Breast epithelium (tissue), 4 donors: Measurements from ENCODE around the gene CCDC73. TPM values are rescaled to one million over a fixed set of nuclear protein-coding genes. Genes with fewer than 3 reads are reported as not detected.

Source experiments
- DNase-seq, 2 donors: peaks; one replicate each; pipeline ENCODE4 v3.0.0-alpha.2; 2019; ENCODE audit warnings: low spot score in 2 of 2
- H3K27ac ChIP-seq, 2 donors: fragments of 200-600 bp; sonication (generic) in 1 of 2; one replicate each; pipeline ENCODE4 v1.5.1; 2016 to 2019; ENCODE audit warnings: mild to moderate bottlenecking in 1 of 2
- H3K27me3 ChIP-seq, 2 donors: fragments of 200-600 bp; sonication (generic) in 1 of 2; one replicate each; pipeline versions ENCODE4 v1.5.1 to v1.6.0; 2017 to 2019; ENCODE audit warnings: control low read depth in 1 of 2, mild to moderate bottlenecking in 1 of 2
- H3K36me3 ChIP-seq: fragments of 200-600 bp; one replicate; pipeline ENCODE4 v1.5.1; 2019
- H3K4me1 ChIP-seq, 2 donors: fragments of 200-600 bp; sonication (generic); one replicate each; pipeline ENCODE4 v1.5.1; 2016 to 2019; ENCODE audit warnings: control low read depth in 1 of 2
- H3K4me3 ChIP-seq, 3 donors: fragments of 200-600 bp; sonication (generic); 1 replicate in 2 of 3; 2 replicates in 1 of 3; pipeline ENCODE4 v1.5.1; 2016 to 2019; ENCODE audit warnings: mild to moderate bottlenecking in 3 of 3, moderate library complexity in 2 of 3
- H3K9me3 ChIP-seq, 2 donors: fragments of 200-600 bp; sonication (generic) in 1 of 2; one replicate each; pipeline ENCODE4 v1.5.1; 2016 to 2019; ENCODE audit warnings: control low read depth in 1 of 2
- CTCF ChIP-seq, 3 donors: fragments of 450-650 bp; IDR thresholded peaks; one replicate each; pipeline ENCODE4 v1.5.1; 2016 to 2017; ENCODE audit warnings: antibody characterized with exemption in 3 of 3, mild to moderate bottlenecking in 3 of 3, moderate library complexity in 3 of 3
- POLR2A ChIP-seq: fragments of 450-650 bp; IDR thresholded peaks from one replicate; pipeline ENCODE4 v1.6.1; 2016; ENCODE audit warnings: antibody characterized with exemption, mild to moderate bottlenecking, moderate library complexity
- POLR2AphosphoS5 ChIP-seq, 3 donors: sonication (generic); formaldehyde crosslinking; IDR thresholded peaks; one replicate each; pipeline ENCODE4 v1.6.1; 2017; ENCODE audit warnings: antibody characterized with exemption in 3 of 3
- intact Hi-C: fragments of 100-400 bp; cut with DNase I; formaldehyde crosslinking; loops from one replicate; pipeline ENCODE4 v1.15.1; 2023; ENCODE audit warnings: low total_unique reads
- total RNA-seq, 3 donors: library from RNA; depleted of rRNA; stranded (reverse); fragments of >200 nt; gene quantifications; one replicate each; pipeline ENCODE4 v1.1.0, GENCODE V29; 2016

CCDC73 gene
- total RNA-seq, 3 donors from 2014 or later, result 0.15 to 0.33 TPM; not detected in 1

GRCh38 chr11:32821517-32821916 lies 27.1 kb upstream of the CCDC73 start:
- Histone ChIP-seq H3K4me1 (no peaks in the 10 kb centered on the region), H3K27ac (no peak overlapping the region), H3K36me3 (no peaks in the 10 kb centered on the region), H3K27me3 (no peaks in the 10 kb centered on the region), H3K9me3 (no peaks in the 10 kb centered on the region), H3K4me3 (no peak overlapping the region)
- TF ChIP-seq CTCF (IDR thresholded peaks at IDR 0.05), result no peak
- TF ChIP-seq POLR2AphosphoS5 (IDR thresholded peaks at IDR 0.05), result no peak
- no peak for TF ChIP-seq POLR2A
- intact Hi-C loops, result no loop called here
- DNase-seq, result no peak

DNA sequence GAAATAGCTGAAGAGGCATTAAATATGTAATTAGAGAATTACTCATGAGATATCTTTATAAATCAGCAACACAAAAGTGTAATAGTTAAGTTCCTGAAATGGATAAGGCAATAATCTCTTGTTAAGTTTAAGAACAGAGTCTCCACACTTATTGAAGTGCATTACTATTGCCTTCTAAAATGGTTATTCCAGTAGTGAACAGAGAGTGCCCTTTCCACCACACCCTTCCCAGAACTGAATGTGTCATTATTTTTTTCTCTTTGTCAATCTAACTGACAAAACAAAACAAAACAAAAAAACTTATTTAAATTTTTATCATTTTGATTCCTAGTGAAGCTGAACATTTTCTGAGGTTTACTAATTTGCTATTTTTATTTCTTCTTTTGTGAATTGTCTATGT lies 26.0 kb upstream of the CCDC73 start:
- TF ChIP-seq POLR2A (no peak), POLR2AphosphoS5 (IDR thresholded peaks at IDR 0.05) (no peak), CTCF (IDR thresholded peaks at IDR 0.05) (no peak)
- intact Hi-C loops, result no loop called here
- no peaks in the 10 kb centered on the region for H3K4me1 ChIP-seq
- DNase-seq, result no peak
- H3K27me3 ChIP-seq, result no peaks in the 10 kb centered on the region
- no peak overlapping the region for H3K27ac ChIP-seq
- no peak overlapping the region for H3K4me3 ChIP-seq
- H3K36me3 ChIP-seq, result no peaks in the 10 kb centered on the region
- H3K9me3 ChIP-seq, result no peaks in the 10 kb centered on the region

DNA sequence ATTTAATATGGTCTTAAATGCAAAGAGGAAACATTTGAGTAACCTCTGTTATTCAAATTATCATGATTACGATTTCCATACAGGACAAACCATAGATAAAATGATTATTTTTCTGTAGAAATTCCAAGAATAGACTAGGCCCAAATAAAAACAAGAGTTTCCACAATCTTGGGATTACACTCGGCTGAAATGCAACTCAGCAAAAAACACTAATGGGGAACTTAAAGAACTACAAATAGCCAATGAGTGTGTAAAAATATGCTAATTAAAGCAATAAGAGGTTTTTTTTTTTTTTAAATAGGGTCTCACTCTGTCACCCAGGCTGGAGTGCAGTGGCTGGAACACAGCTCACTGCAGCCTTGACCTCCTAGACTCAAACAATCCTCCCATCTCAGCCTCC lies 24.7 kb upstream of the CCDC73 start:
- Histone ChIP-seq H3K4me3 (no peak overlapping the region), H3K27ac (no peak overlapping the region), H3K4me1 (no peaks in the 10 kb centered on the region), H3K9me3 (no peaks in the 10 kb centered on the region), H3K36me3 (no peaks in the 10 kb centered on the region), H3K27me3 (no peaks in the 10 kb centered on the region)
- no peak for DNase-seq
- intact Hi-C loops, result no loop called here
- TF ChIP-seq POLR2A (no peak), POLR2AphosphoS5 (IDR thresholded peaks at IDR 0.05) (no peak), CTCF (IDR thresholded peaks at IDR 0.05) (no peak)

- no peak overlapping the region for H3K4me3 ChIP-seq
- intact Hi-C loops, result no loop called here
- no peak for DNase-seq
- no peak overlapping the region for H3K27ac ChIP-seq
- H3K27me3 ChIP-seq, result no peaks in the 10 kb centered on the region
- no peaks in the 10 kb centered on the region for H3K4me1 ChIP-seq
- no peak for TF ChIP-seq CTCF (IDR thresholded peaks at IDR 0.05)
- no peak for TF ChIP-seq POLR2A
- TF ChIP-seq POLR2AphosphoS5 (IDR thresholded peaks at IDR 0.05), result no peak
- H3K36me3 ChIP-seq, result no peaks in the 10 kb centered on the region
- no peaks in the 10 kb centered on the region for H3K9me3 ChIP-seq
Measured at GRCh38 chr11:32817852-32818183, 23.4 kb upstream of the CCDC73 start.

GRCh38 chr11:32817181-32817851 lies 22.9 kb upstream of the CCDC73 start:
- H3K36me3 ChIP-seq, result no peaks in the 10 kb centered on the region
- no peak for TF ChIP-seq CTCF (IDR thresholded peaks at IDR 0.05)
- TF ChIP-seq POLR2A, result no peak
- no peaks in the 10 kb centered on the region for H3K9me3 ChIP-seq
- no peak for DNase-seq
- intact Hi-C loops, result no loop called here
- H3K27ac ChIP-seq, result no peak overlapping the region
- H3K27me3 ChIP-seq, result no peaks in the 10 kb centered on the region
- no peak overlapping the region for H3K4me3 ChIP-seq
- H3K4me1 ChIP-seq, result no peaks in the 10 kb centered on the region
